GM19395 (cell line): ENCODE results near the gene TGFBI.

Experiments used
- ATAC-seq: cut with Tn5 transposase; IDR thresholded peaks from one replicate; pipeline ENCODE4 v1.9.1; 2021; ENCODE audit warnings: mild to moderate bottlenecking, moderate library complexity; ENCODE audit not compliant: unreplicated experiment

TGFBI gene

DNA sequence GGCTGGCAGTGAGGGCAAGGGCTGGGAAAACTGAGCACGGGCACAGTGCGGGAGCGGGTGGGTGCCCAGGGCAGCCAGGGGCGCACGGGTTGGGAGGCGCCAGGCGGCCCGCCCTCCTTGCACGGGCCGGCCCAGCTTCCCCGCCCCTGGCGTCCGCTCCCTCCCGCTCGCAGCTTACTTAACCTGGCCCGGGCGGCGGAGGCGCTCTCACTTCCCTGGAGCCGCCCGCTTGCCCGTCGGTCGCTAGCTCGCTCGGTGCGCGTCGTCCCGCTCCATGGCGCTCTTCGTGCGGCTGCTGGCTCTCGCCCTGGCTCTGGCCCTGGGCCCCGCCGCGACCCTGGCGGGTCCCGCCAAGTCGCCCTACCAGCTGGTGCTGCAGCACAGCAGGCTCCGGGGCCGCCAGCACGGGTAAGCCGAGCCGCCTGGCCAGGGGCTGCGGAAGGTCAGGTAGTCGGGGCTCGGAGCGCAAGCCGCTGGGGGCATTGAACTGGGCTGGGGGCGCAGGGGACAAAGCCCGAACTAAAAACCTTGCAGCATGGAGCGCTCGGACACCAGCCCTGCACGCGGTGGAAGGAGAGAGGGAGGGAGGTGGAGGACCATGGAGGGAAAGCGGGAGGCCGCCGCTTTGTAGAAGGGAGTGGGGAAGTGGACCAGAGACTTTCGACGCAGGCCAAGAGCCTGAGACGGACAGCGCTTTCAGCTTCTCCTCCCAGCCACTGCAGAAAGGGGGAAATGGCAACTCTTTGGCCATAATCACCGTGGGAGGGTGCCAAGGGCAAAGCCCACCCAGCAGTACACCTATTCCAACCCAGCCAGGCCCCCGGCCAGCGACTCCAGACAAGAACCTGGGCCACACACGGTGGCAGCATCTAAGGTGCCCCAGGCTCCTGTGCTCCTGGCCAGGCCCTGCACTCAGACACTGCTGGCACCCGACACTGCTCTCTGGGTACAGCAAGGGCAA, at the start of gene TGFBI:
Gene TGFBI (plus strand): TSS at position 207 of the 961 bp plus-strand sequence. CDS start 68 bp downstream, at position 275.
- ATAC-seq: no peak

GRCh38 chr5:135978993-135979392, 49.8 kb upstream of the TGFBI start:
- ATAC-seq: no peak

- ATAC-seq: no peak
Observed at GRCh38 chr5:135979510-135979909, 49.3 kb upstream of the TGFBI start.

GRCh38 chr5:135980620-135981019, 48.2 kb upstream of the TGFBI start:
- ATAC-seq: no peak

DNA sequence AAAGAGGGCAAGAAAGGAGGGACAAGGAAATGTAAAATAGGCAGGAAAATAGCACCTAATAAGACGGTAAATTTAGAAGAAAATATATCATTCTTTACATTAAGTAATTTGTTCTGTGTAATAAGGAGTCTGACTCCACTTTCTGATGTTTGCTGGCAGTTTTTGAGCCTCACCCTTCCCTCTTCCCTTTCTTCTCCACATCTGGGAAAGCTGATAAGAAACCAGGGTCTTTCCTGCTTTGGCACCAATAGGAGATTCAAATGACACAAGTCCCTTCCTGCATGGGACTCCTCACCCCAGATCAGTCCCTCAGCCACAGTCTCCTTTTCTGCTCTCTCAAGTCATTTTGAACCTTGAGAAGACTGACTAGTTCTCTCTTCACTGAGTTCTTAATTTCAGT, 42.8 kb upstream of the TGFBI start:
- ATAC-seq: no peak

- no peak for ATAC-seq
Observed at GRCh38 chr5:135986401-135986800, 42.4 kb upstream of the TGFBI start.

DNA sequence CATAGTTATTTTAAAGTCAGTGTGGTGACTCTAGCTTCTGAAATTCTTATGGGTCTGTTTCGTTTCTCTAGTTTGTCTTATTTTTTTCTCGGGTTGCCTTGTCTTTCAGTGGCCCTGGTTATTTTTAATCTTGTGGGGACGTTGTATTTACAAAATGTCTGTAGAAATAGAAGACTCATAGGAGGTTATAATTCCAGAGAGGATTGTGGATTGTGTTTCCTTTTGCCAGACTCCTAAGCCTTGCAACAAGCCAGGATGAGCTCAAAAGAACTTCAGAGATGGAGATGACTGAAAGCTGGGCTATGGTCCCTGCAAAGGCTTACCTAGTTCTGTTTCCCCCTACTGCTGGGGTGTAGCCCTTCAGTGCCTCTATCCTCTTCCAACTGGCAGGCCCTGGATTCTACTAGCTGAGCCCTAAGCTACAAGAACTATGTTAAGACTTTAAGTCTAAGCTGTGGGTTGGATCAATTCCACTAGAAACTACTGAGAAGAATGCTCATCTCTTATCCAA, 41.8 kb upstream of the TGFBI start:
- ATAC-seq: no peak

DNA sequence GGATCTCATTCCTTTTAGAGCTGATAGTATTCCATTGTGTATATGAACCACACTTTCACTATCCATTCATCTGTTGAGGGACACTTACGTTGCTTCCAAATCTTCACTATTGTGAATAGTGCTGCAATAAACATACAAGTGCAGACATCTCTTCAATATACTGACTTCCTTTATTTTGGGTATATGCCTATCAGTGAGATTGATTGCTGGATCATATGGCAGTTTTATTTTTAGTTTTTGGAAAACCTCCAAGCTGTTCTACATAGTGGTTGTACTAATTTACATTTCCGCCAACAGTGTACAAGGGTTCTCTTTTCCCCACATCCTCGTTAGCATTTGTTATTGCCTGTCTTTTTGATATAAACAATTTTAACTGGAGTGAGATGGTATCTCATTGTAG, 40.2 kb upstream of the TGFBI start:
- ATAC-seq: no peak

- no peak for ATAC-seq
Observed at GRCh38 chr5:135989686-135990085, 39.1 kb upstream of the TGFBI start.

- no peak for ATAC-seq
Observed at GRCh38 chr5:135990528-135991255, 38.1 kb upstream of the TGFBI start.

GRCh38 chr5:135991429-135991828, 37.4 kb upstream of the TGFBI start:
- ATAC-seq: no peak

DNA sequence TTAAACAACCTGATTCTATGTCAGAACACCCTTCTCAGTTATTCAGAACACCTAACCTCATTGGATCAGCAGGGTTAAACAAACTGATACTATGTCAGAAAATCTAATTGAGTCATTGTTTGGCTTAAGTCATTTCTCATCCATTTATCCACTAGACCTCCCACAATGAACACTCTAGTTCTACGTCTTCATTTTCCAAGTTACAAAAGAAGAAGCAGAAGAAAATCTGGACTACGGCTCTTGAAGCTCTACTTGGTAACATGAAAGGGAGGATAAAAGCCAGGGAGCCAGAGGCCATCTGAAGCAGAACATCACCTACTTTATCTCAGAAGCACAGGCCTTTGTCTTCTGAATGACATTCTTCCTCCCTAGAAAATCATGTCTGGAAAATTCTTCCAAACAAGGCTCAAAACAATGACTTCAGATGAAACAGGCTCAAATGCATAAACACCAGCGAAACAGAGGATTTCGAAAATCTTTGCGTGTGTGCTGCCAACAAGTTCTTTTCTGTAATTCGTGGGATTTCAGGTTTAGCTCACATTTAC, 35.4 kb upstream of the TGFBI start:
- no peak for ATAC-seq

DNA sequence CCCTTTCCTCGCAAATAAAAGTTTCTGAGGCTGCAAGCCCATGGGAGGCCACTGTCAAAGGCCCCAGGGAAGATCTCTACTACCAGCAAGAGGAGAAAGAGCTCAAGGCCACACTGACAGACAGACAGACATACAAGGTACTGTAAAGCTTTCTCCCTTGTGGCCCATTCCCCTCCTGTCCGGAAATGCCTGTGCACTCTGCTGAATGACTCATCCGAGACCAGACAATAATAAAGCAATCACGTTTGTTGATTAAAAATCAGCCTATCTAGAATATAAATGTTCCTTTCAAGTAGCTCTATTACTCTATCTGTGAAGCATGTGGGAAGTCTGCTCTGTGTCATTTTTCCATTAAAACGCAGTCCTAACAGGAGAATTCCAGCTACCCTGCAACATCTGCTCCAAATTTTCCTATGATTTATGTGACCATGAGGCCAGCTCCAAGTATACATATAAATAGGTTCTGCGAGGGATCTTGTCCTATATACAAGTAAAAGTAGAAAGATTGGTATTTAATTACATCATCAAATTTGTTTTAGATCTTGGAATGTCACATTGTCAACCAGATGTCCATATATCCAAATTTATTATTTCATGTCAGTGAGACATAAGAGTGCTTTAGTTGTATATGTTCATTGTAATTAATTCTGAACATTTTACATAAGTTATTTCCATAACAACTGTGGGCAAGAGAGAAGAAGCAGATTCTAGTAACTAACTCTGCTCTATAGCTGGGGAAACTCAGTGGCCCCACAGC, 34.7 kb upstream of the TGFBI start:
- no peak for ATAC-seq

- no peak for ATAC-seq
Observed at GRCh38 chr5:135995976-135996375, 32.8 kb upstream of the TGFBI start.

DNA sequence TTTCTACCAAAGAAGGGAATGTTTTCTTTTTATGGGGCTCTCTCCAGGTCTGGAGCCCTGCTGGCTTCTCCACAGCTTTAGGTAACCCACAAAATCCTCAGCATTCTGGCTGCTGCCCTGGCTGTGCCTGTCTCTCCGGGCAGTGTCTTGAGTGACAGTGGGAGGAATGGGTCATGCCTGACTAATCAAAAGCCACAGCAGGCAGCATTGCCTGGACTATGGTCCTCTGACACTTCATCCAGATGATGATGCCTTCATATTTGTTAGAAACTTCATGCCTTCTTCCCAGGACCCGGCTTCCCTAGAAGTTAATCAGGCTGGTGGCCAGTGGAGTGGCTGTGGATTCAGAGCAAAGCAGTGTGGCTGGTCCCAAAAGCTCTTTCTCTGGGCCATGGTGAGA, 32.2 kb upstream of the TGFBI start:
- no peak for ATAC-seq

GRCh38 chr5:135997673-135998335, 31.0 kb upstream of the TGFBI start:
- ATAC-seq: no peak

GRCh38 chr5:135998889-135999288, 29.9 kb upstream of the TGFBI start:
- ATAC-seq: no peak

DNA sequence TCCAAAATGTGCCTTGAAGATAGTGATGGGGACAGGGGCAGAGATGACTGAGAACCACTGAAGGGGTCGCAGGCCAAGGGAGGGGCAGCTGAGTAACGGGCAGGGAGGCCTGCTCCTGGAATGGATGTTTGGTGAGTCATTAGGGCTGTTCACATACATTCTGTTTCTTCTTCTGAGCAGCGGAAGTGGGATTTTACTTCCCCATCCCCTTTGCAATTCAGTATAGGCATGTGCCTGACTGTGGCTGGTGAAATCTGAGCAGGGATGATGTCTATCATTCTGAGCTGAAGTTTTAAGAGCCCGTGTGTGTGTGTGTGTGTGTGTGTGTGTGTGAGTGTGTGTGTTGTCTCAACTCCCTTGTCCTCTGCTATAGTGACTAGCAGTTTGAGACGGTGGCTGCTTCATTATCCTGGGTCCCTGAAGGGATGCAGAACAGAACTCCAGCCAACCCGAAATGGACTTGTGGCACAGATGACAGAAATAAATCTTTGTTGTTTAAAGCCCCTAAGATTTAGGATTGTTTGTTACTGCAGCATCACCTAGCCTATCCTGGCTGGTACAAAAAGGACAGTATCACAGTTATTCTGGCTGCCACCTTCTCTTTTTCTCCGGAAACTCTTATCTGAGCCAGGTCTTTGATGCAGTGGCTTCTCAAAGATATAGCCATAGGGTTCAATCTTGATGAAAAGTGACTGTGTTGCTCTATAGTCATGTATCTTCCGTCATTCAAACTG, 29.2 kb upstream of the TGFBI start:
- no peak for ATAC-seq

GRCh38 chr5:136000147-136000546, 28.6 kb upstream of the TGFBI start:
- no peak for ATAC-seq

DNA sequence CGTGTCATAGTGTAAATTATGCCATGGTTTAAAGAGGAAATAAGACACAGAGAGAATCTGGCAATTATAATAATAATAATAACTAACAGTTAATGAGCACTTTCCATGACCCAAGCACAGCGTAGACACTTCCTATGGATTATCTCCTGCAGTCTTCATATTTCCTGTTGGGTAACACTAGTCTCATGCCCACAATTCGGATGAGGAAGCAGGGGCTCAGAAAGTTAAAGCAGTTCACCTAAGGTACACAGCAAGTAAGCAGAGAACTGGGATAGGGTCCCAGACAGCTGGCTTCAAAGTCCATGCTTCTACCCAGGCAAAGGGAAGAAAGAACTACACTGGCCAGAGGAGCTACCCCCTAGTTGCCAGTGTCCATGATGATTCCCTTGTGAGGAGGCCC, 27.9 kb upstream of the TGFBI start:
- no peak for ATAC-seq
